Measurements from ENCODE around the gene TTLL10.

Gene TTLL10

DNA sequence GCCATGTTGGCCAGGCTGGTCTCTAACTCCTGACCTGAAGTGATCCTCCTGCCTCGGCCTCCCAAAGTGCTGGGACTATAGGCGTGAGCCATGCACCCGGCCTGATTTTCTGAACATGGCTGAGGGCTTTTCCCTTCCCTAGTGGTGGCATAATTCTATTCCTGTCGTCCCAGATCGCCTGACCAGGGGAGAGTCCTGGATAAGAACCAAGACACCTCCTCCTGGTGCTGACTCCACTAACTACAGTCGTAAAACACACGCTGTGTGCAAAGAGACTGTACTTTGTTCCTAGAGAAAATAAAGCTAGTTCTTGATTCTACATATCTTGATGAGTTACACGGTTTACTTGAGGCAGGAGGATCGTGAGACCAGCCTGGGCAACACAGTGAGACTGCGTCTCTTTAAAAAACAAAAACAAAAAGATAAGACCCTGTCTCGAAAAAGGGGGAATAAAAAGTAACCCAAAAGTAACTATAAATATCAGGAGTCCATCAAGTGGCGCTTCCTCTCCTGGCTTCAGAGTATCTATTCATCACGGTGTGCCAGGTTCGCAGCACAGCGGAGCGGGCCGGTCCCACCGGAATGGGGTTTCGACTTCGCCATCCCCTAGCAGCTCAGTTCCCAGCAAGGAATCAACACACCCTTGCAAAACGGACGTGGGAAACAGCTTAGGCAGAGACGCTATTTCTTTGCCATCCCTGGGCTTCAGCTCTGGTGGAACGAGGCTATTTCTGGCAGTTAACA is 57.1 kb downstream of the TTLL10 start:
- peaks cover 47% of the 10 kb centered on the region for H3K4me1 Mint-ChIP-seq
- H3K36me3 Mint-ChIP-seq: peaks cover 30% of the 10 kb centered on the region
- ATAC-seq: no peak
- H3K9me3 Mint-ChIP-seq: no peaks in the 10 kb centered on the region
- peak overlapping the region; percentile 83 for H3K27ac Mint-ChIP-seq
- no peaks in the 10 kb centered on the region for H3K27me3 Mint-ChIP-seq
- H3K4me3 Mint-ChIP-seq: peak overlapping the region; percentile 91

DNA sequence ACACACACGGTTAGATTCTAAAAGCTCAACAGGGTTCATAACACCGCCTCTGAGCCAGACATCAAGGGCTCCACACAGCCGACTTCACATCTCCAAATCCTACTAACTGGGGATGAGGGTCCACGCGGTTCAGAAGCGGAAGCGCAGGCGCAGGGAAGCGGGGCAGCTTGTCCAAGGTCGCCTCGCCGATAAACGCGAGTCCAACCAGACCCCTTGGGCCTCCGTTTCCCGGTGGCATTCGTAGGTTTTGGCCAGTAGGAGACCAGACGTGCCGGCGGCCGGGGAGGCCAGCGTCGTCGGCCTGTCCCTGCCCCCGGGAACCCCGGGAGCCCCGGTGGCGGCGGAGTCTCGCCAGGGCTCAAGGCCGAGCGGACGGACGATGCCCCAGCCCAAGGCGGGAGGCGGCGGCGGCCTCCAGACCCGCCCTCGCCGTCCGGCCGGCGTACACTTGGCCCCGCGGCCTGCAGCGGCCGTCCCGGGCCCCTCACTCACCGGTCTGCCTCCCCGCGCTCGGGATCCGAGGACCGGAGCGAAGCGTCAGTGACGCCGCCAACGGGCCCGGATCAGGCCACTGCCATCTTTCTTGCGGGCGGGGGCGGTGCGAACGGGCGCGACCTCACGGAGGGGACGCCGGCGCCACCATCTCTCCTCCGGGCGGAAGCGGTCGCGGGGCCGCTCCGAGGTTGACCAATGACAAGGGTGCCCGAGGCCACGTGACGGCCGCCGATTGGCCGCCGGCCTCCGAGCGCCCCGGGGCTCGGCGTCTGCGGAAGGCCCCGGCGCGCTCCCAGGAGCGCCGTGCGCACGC is 57.9 kb downstream of the TTLL10 start, which contains the start of gene SDF4:
SDF4 (minus strand) TSS at position 602 of the 808 bp plus-strand sequence. CDS start 3,229 bp downstream, outside the sequence.
- Mint-ChIP-seq H3K36me3 (peaks cover 25% of the 10 kb centered on the region), H3K4me1 (peaks cover 43% of the 10 kb centered on the region), H3K4me3 (peak within 1 kb of the TSS; percentile 91), H3K27ac (peak within 1 kb of the TSS; percentile 83), H3K27me3 (no peaks in the 10 kb centered on the region), H3K9me3 (no peaks in the 10 kb centered on the region)
- peak; percentile 97 for ATAC-seq

DNA sequence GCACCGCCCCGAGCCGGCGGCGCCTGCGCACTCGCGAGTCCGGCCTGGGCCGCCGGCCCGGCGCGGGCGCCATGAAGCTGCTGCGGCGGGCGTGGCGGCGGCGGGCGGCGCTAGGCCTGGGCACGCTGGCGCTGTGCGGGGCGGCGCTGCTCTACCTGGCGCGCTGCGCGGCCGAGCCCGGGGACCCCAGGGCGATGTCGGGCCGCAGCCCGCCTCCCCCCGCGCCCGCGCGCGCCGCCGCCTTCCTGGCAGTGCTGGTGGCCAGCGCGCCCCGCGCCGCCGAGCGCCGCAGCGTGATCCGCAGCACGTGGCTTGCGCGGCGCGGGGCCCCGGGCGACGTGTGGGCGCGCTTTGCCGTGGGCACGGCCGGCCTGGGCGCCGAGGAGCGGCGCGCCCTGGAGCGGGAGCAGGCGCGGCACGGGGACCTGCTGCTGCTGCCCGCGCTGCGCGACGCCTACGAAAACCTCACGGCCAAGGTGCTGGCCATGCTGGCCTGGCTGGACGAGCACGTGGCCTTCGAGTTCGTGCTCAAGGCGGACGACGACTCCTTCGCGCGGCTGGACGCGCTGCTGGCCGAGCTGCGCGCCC is 58.6 kb downstream of the TTLL10 start, which contains the start of gene B3GALT6:
B3GALT6 (plus strand) TSS at position 30 of the 588 bp plus-strand sequence; CDS start at position 72, 42 bp downstream.
- H3K9me3 Mint-ChIP-seq: no peaks in the 10 kb centered on the region
- H3K36me3 Mint-ChIP-seq: peaks cover 25% of the 10 kb centered on the region
- no peaks in the 10 kb centered on the region for H3K27me3 Mint-ChIP-seq
- H3K4me3 Mint-ChIP-seq: peak within 1 kb of the TSS; percentile 91
- peaks cover 48% of the 10 kb centered on the region for H3K4me1 Mint-ChIP-seq
- ATAC-seq: no peak
- H3K27ac Mint-ChIP-seq: peak within 1 kb of the TSS; percentile 83

DNA sequence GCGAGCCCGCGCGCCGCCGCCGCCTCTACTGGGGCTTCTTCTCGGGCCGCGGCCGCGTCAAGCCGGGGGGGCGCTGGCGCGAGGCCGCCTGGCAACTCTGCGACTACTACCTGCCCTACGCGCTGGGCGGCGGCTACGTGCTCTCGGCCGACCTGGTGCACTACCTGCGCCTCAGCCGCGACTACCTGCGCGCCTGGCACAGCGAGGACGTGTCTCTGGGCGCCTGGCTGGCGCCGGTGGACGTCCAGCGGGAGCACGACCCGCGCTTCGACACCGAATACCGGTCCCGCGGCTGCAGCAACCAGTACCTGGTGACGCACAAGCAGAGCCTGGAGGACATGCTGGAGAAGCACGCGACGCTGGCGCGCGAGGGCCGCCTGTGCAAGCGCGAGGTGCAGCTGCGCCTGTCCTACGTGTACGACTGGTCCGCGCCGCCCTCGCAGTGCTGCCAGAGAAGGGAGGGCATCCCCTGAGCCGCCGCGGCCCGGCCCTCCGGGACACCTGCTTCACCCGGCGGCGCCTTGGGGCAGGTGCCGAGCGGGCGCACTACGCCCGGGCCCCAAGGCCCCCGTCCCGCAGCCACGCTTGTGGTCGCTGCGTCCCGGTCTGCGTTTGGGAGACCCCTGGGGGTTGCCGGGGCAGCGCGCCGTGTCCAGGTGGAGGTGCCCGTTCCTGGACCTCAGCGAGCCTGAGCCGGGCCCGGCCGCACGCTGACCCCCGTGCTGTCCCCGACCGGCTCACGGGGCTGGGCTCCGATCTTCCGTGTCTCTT is 59.3 kb downstream of the TTLL10 start:
- peak; percentile 0 for ATAC-seq
- Mint-ChIP-seq H3K4me3 (peak overlapping the region; percentile 71), H3K9me3 (no peaks in the 10 kb centered on the region), H3K27ac (peak overlapping the region; percentile 63), H3K27me3 (peaks cover under 1% of the 10 kb centered on the region), H3K4me1 (peaks cover 55% of the 10 kb centered on the region), H3K36me3 (peaks cover 25% of the 10 kb centered on the region)

DNA sequence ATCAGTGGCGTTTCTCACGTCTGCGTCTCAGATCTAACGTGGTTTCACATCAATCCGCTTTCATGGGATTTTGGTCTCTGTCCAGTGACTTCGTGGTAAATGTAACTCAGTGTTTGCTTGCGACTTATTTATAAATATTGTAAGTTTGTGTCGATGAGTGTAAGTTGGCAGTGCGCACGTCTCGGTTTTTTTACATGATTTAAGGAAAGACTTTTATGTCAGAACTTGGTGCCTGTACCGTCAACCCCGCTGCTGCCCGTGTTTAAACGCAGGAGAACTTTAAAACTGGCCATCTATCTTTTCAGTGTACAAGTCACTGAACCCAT is 59.9 kb downstream of the TTLL10 start:
- peaks cover 61% of the 10 kb centered on the region for H3K4me1 Mint-ChIP-seq
- peaks cover 25% of the 10 kb centered on the region for H3K36me3 Mint-ChIP-seq
- peak overlapping the region; percentile 63 for H3K27ac Mint-ChIP-seq
- ATAC-seq: no peak
- peaks cover 6% of the 10 kb centered on the region for H3K27me3 Mint-ChIP-seq
- peak overlapping the region; percentile 71 for H3K4me3 Mint-ChIP-seq
- H3K9me3 Mint-ChIP-seq: no peaks in the 10 kb centered on the region

DNA sequence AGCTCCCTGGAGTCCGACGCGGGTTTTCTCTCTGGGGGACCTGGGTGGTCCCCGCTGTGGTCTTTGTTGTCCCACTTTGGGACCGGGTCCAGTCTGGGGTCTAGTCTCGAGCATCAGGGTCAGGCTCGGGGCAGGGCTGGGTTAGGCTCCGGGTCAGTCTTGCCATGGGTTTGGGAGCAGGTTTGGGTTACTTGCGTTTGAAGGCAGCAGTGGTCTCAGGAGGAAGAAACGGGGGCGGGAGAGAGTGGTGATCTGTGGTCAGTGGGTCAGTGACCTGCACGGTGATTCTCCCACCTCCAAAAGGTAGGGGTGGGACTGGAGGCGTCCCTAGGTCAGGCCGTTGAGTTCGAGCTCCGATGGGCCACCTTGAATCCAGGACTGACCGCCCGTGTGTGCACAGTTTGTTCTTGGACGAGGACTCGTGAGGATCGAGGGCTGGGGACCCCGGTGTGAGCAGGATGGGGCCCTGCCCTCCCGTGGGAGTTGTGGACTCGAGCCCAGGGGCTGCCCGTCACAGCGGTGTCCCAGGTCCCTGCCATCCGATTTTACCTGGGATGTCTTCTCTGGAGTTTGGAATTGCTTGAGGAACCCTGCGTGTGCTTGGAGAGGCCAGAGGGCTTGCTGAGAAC is 60.6 kb downstream of the TTLL10 start:
- no peak for ATAC-seq
- Mint-ChIP-seq H3K9me3 (no peaks in the 10 kb centered on the region), H3K27ac (no peak overlapping the region), H3K4me1 (peaks cover 64% of the 10 kb centered on the region), H3K36me3 (peaks cover 23% of the 10 kb centered on the region), H3K27me3 (peaks cover 10% of the 10 kb centered on the region), H3K4me3 (peak overlapping the region; percentile 71)

DNA sequence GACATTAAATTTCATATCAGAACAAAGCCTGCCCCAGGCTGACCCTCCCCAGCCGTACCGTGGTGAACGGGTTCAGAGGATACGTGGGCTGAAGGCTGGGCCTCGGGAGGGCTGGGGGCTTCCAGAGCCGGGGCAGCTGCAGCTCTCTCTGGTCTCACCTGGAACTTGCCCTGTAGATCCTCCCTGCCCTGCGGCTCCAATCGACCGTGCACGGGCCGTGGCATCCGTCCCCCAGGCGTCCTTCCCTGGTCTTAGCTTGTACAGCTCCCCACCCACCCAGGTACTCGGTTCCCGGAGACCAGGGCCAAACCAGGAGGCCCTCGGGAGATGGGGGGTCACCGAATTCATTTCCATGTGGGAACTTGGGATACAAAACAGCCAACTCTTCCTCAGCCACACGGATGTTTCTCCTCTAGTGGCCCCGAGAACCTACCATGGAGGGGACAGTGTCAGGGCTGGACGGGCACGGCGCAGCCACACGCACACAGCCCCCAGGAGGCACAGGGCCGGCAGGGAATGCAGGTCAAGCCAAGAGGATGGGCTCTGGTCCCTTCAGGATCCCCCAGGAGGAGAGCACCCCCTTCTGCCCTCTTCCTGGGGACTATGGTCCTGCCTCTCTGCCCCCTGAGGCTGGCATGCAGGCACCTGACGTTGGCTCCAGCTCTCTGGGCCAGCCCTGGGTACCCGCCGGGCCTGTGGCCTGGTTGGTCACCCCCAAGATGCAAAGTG is 61.5 kb downstream of the TTLL10 start:
- Mint-ChIP-seq H3K27ac (no peak overlapping the region), H3K27me3 (peaks cover 15% of the 10 kb centered on the region), H3K9me3 (no peaks in the 10 kb centered on the region), H3K4me1 (peaks cover 55% of the 10 kb centered on the region), H3K36me3 (peaks cover 16% of the 10 kb centered on the region), H3K4me3 (no peak overlapping the region)
- no peak for ATAC-seq

DNA sequence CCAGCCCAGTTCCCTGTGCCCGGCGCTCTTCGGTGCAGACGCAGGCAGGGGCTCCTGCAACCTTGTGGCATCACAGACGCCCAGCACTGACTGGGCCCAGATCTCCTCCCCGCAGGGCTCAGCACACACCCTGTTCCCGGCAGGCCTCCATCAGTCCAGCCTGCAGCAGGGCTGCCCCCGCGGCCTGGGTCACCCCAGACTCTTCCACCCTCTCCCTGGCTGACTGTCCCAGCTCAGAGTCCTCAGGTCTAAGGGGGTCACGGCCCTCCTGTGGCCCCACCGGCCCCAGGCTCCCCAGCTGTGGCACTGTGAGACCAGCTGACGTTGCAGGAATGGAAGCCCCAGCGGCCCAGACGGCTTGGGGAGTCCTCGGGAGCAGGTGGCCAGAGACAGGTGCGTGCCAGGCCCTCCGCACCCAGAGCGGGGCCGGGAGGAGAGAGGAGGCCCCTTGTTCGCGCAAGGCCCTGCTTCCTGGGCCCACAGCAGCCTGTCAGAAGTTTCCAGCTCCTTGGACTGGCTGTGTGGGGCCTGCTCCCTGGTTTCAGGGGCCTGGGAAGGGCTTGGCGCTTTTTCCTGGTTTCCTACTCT is 62.6 kb downstream of the TTLL10 start:
- H3K4me3 Mint-ChIP-seq: no peak overlapping the region
- peaks cover 50% of the 10 kb centered on the region for H3K4me1 Mint-ChIP-seq
- H3K9me3 Mint-ChIP-seq: no peaks in the 10 kb centered on the region
- no peak overlapping the region for H3K27ac Mint-ChIP-seq
- peaks cover 16% of the 10 kb centered on the region for H3K36me3 Mint-ChIP-seq
- peaks cover 26% of the 10 kb centered on the region for H3K27me3 Mint-ChIP-seq
- ATAC-seq: no peak

DNA sequence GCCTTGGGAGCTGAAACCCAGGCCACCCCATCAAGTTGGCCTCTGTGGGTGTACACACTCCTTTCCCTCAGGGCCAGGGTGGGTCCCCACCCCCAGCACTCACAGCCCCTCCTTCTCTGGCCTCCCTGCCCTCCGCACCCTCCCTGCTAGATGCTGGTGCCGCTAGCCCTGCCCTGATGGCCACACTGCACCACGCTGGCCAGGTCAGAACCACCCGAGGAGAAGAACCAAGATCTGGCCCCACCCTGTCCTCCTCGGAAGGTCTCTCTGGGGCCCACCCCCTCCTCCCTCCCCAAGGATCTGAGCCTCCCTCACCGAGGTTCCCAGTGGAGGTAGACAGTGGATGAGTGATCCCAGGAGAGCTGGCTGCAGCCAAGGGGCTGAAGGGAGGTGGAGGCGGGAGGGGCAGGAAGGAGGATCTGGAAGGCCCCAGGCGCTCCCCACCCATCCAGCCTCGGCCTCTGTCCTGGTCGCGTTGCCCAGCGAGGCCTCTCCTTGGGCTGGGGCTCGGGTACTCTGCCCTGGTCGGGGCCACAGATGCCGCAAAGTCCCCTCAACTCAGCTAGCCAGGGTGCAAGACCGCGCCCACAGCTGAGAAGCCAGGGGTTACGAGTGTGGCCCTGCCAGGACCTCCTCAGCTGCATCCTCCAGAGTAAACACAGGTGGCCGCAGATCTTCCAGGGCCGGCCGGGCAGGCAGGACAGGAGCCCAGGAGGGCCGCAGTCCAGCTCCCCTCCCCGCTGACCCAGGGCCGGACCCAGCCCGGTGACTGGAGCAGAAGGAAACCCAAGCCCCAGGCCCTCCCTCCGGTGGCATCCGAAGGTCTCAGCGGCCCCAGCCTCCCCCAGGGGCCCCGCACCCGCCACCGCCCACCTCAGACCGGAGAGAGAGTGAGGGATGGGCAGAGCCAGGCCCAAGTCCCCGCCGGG is 63.5 kb downstream of the TTLL10 start:
- ATAC-seq: no peak
- Mint-ChIP-seq H3K9me3 (no peaks in the 10 kb centered on the region), H3K4me1 (peaks cover 50% of the 10 kb centered on the region), H3K27ac (no peak overlapping the region), H3K4me3 (peak overlapping the region; percentile 48), H3K36me3 (peaks cover 16% of the 10 kb centered on the region), H3K27me3 (peaks cover 36% of the 10 kb centered on the region)

DNA sequence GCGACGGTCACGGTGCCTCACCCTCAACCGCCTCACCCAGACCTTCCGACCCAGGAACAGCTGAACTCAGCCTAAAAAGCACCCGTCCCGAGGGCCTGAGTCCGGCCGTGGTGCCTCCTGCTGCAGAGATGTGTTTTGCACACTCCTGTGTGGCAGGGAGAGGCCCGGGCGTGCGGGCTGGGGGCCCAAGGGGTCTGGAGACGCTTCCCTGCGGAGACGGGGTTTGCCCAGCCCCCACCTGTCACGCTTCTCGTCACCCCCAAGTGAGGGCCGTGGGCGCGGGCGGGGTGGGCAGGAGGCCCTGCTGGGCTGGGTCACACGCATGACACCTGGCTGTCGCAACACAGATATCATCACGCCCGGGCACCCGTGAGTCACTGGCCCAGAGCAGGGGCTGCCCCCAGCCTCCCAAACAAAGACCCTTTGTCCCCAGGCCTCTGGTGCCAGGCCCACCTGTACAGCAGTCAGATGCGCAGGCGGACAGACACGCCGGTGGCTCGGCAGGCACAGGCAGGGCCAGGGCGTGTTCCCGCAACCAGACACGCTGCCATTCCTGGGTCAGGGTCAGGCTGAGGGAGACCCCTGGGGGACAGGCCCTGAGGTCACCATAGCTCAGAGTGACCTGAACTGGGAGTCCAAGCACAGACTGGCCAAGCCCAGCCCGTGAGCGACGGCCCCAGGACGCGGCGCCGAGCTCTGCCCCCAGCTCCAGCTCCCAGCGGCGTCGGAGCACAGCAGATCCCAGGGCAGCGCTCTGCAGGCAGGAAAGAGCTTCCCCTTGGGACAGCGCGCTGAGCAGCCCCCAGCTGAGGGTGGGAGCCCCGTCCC is 64.4 kb downstream of the TTLL10 start:
- H3K4me1 Mint-ChIP-seq: peaks cover 46% of the 10 kb centered on the region
- no peaks in the 10 kb centered on the region for H3K9me3 Mint-ChIP-seq
- H3K27me3 Mint-ChIP-seq: peaks cover 44% of the 10 kb centered on the region
- peak overlapping the region; percentile 48 for H3K4me3 Mint-ChIP-seq
- ATAC-seq: peak; percentile 39
- H3K36me3 Mint-ChIP-seq: peaks cover 16% of the 10 kb centered on the region
- no peak overlapping the region for H3K27ac Mint-ChIP-seq

DNA sequence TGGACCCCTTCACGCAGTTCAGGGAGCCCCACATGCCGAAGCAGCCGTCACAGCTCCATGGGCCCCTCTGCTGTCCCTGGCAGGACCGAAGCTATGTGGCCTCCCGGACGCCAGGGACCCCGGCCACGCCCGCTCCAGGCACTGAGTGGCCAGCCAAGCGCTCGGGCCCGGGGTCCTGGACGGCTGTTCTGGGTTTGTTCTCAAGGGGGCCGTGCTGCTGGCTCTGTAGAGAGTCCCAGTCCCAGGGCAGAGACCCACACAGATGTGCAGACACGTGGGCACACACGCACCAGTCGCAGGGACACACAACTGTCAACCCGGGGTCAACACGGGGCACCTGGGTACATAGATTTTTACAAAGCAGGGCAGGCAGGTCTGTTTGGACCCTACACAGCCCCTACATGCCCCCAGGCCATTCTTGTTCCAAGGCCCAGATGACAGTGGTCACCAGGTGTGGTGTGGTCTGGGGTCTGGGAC is 65.1 kb downstream of the TTLL10 start:
- no peak overlapping the region for H3K4me3 Mint-ChIP-seq
- peaks cover 42% of the 10 kb centered on the region for H3K4me1 Mint-ChIP-seq
- H3K27me3 Mint-ChIP-seq: peaks cover 46% of the 10 kb centered on the region
- ATAC-seq: no peak
- no peaks in the 10 kb centered on the region for H3K9me3 Mint-ChIP-seq
- H3K36me3 Mint-ChIP-seq: peaks cover 12% of the 10 kb centered on the region
- H3K27ac Mint-ChIP-seq: no peak overlapping the region

DNA sequence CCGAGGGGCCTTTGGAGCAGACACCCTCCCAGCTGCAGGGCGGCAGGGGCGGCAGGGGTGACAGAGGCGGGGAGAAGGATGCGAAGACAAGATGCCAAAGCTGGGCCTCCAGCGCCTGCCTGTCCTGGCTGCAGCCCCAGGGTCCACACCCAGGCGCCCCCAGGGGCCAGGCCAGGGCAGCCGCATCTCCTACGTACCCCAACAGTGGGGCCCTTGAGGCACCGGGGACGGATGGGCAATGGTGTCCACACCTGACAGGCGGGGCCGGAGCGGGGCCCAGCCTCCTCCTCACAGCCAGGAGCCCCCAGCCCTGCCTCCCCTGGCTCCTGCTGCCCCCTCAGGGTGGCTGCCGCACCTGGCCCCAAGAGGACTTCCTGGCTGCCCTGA is 65.5 kb downstream of the TTLL10 start:
- H3K27me3 Mint-ChIP-seq: peaks cover 46% of the 10 kb centered on the region
- H3K27ac Mint-ChIP-seq: no peak overlapping the region
- peaks cover 37% of the 10 kb centered on the region for H3K4me1 Mint-ChIP-seq
- peaks cover 7% of the 10 kb centered on the region for H3K36me3 Mint-ChIP-seq
- H3K9me3 Mint-ChIP-seq: no peaks in the 10 kb centered on the region
- no peak overlapping the region for H3K4me3 Mint-ChIP-seq
- no peak for ATAC-seq
